Suprapubic skin (tissue), 4 donors: ENCODE results near the gene TSC22D4.

Experiments used
- CTCF ChIP-seq, 2 donors: fragments of 200-600 bp in 1 of 2; fragments of 450-650 bp in 1 of 2; sonication (generic) in 1 of 2; IDR thresholded peaks; one replicate each; pipeline ENCODE4 v1.5.1; 2016 to 2019; ENCODE audit warnings: antibody characterized with exemption in 2 of 2, mild to moderate bottlenecking in 1 of 2, moderate library complexity in 1 of 2
- POLR2A ChIP-seq, 2 donors: fragments of 450-650 bp; IDR thresholded peaks; one replicate each; pipeline ENCODE4 v1.6.1; 2017; ENCODE audit warnings: antibody characterized with exemption in 2 of 2, mild to moderate bottlenecking in 2 of 2, moderate library complexity in 2 of 2
- POLR2AphosphoS5 ChIP-seq, 3 donors: sonication (generic); formaldehyde crosslinking; IDR thresholded peaks; one replicate each; pipeline ENCODE4 v1.6.1; 2017; ENCODE audit warnings: antibody characterized with exemption in 3 of 3

- TF ChIP-seq CTCF (IDR thresholded peaks at IDR 0.05): no peak
- no peak for TF ChIP-seq POLR2A (IDR thresholded peaks at IDR 0.05)
- TF ChIP-seq POLR2AphosphoS5 (IDR thresholded peaks at IDR 0.05): no peak
Observed at GRCh38 chr7:100455206-100455605, 23.8 kb downstream of the TSC22D4 start.
